Measurements from ENCODE around the gene CNBP. TPM values are rescaled to one million over a fixed set of nuclear protein-coding genes. Genes with fewer than 3 reads are reported as not detected.

Gene CNBP
- total RNA-seq, 1 experiment from 2014 or later = 266 TPM

GRCh38 chr3:129180461-129180860 is 3.2 kb downstream of the CNBP start:
- no peak overlapping the region for H3K4me3 ChIP-seq (ENCODE audit: low read depth, low read length)
- no peak for TF ChIP-seq CTCF (IDR thresholded peaks at IDR 0.05; ENCODE audit: insufficient read depth in 1 of 2, low read depth in 1 of 2, low read length in 1 of 2, severe bottlenecking in 1 of 2, unreplicated experiment in 1 of 2)
- H3K4me1 ChIP-seq = peaks cover 14% of the 10 kb centered on the region
- no peaks in the 10 kb centered on the region for H3K9me3 Mint-ChIP-seq (ENCODE audit: unreplicated experiment)
- intact Hi-C loops (cut with micrococcal nuclease; ENCODE audit: unreplicated experiment) = no loop called here
- H3K9me3 ChIP-seq = no peaks in the 10 kb centered on the region
- peaks cover 79% of the 10 kb centered on the region for H3K36me3 Mint-ChIP-seq (ENCODE audit: insufficient read depth, unreplicated experiment)
- H3K4me3 Mint-ChIP-seq (ENCODE audit: unreplicated experiment) = no peak overlapping the region
- H3K27me3 Mint-ChIP-seq (ENCODE audit: insufficient read depth, unreplicated experiment) = no peaks in the 10 kb centered on the region
- no peaks in the 10 kb centered on the region for H3K4me1 Mint-ChIP-seq (ENCODE audit: low read depth, unreplicated experiment)
- ChIA-PET POLR2A (interaction anchor here (0.5 kb wide), 1 partner anchor 44 kb away, joined by 3 read pairs; no protein-coding TSS in a partner anchor), CTCF (interaction anchor here (0.6 kb wide), 1 partner anchor 98 kb away, joined by 3 read pairs; no protein-coding TSS in a partner anchor)
- no peak overlapping the region for H3K27ac Mint-ChIP-seq (ENCODE audit: unreplicated experiment)
- no peak for DNase-seq
- TSS peak; percentile 1 for BruUV-seq (replicated peaks)
- H3K36me3 ChIP-seq (ENCODE audit: control insufficient read depth, insufficient read depth, low read length) = peaks cover 2% of the 10 kb centered on the region; the same call in 1 of the 2 replicates
- H3K27me3 ChIP-seq (replicated peaks; ENCODE audit: control insufficient read depth, insufficient read depth, low read length) = no peaks in the 10 kb centered on the region

- Mint-ChIP-seq H3K36me3 (ENCODE audit: insufficient read depth, unreplicated experiment) (peaks cover 74% of the 10 kb centered on the region), H3K4me3 (ENCODE audit: unreplicated experiment) (no peak overlapping the region), H3K9me3 (ENCODE audit: unreplicated experiment) (no peaks in the 10 kb centered on the region), H3K27me3 (ENCODE audit: insufficient read depth, unreplicated experiment) (no peaks in the 10 kb centered on the region), H3K27ac (ENCODE audit: unreplicated experiment) (no peak overlapping the region), H3K4me1 (ENCODE audit: low read depth, unreplicated experiment) (no peaks in the 10 kb centered on the region)
- Histone ChIP-seq H3K4me3 (ENCODE audit: low read depth, low read length) (no peak overlapping the region), H3K36me3 (ENCODE audit: control insufficient read depth, insufficient read depth, low read length) (peaks cover 2% of the 10 kb centered on the region), H3K9me3 (no peaks in the 10 kb centered on the region), H3K4me1 (0 out of 2 replicates have a peak, but pooled peaks cover 6% of the 10 kb centered on the region), H3K27me3 (replicated peaks; ENCODE audit: control insufficient read depth, insufficient read depth, low read length) (no peaks in the 10 kb centered on the region)
- no peak for DNase-seq
- intact Hi-C loops (cut with micrococcal nuclease; ENCODE audit: unreplicated experiment) = no loop called here
- POLR2A ChIA-PET = no interaction called here
- TF ChIP-seq CTCF (IDR thresholded peaks at IDR 0.05; ENCODE audit: insufficient read depth in 1 of 2, low read depth in 1 of 2, low read length in 1 of 2, severe bottlenecking in 1 of 2, unreplicated experiment in 1 of 2) = no peak
- no TSS peak for BruUV-seq (replicated peaks)
- CTCF ChIA-PET = no interaction called here
These were observed 7.6 kb downstream of the CNBP start for GRCh38 chr3:129176051-129176450.

GRCh38 chr3:129173725-129174124 is 10.0 kb downstream of the CNBP start:
- POLR2A ChIA-PET = interaction anchor here (1.1 kb wide), 1 partner anchor 12 kb away, joined by 4 read pairs; no protein-coding TSS in a partner anchor
- H3K36me3 Mint-ChIP-seq (ENCODE audit: insufficient read depth, unreplicated experiment) = peaks cover 76% of the 10 kb centered on the region

More at GRCh38 chr3:129173725-129174124, 10.0 kb downstream of the CNBP start:
- Histone ChIP-seq H3K9me3 (no peaks in the 10 kb centered on the region), H3K27me3 (replicated peaks; ENCODE audit: control insufficient read depth, insufficient read depth, low read length) (no peaks in the 10 kb centered on the region), H3K4me3 (ENCODE audit: low read depth, low read length) (no peak overlapping the region), H3K36me3 (ENCODE audit: control insufficient read depth, insufficient read depth, low read length) (no peaks in the 10 kb centered on the region; the same call in 1 of the 2 replicates), H3K4me1 (no peaks in the 10 kb centered on the region)
- CTCF ChIA-PET = interaction anchor here (0.7 kb wide), 1 partner anchor 197 kb away, joined by 6 read pairs; no protein-coding TSS in a partner anchor
- Mint-ChIP-seq H3K9me3 (ENCODE audit: unreplicated experiment) (no peaks in the 10 kb centered on the region), H3K27ac (ENCODE audit: unreplicated experiment) (no peak overlapping the region), H3K4me3 (ENCODE audit: unreplicated experiment) (no peak overlapping the region), H3K27me3 (ENCODE audit: insufficient read depth, unreplicated experiment) (no peaks in the 10 kb centered on the region), H3K4me1 (ENCODE audit: low read depth, unreplicated experiment) (no peaks in the 10 kb centered on the region)
- TF ChIP-seq CTCF (IDR thresholded peaks at IDR 0.05; ENCODE audit: insufficient read depth in 1 of 2, low read depth in 1 of 2, low read length in 1 of 2, severe bottlenecking in 1 of 2, unreplicated experiment in 1 of 2) = no peak
- no peak for DNase-seq
- BruUV-seq (replicated peaks) = no TSS peak
- intact Hi-C loops (cut with micrococcal nuclease; ENCODE audit: unreplicated experiment) = no loop called here
